CD4-positive, alpha-beta T cell treated with Interleukin-1 beta for 1 hour (primary cell): ENCODE results near the gene PHPT1.
"Not testable (repeated sequence)": the region's sequence is repeated elsewhere in the genome, so short reads cannot be mapped to it uniquely, and the experiment has no call there.

ENCODE experiments used
- DNase-seq, 2 donors: peaks; one replicate each; pipeline ENCODE4 v3.0.0-alpha.2; 2020 to 2022

Gene PHPT1

GRCh38 chr9:136837856-136838277, 11.3 kb upstream of the PHPT1 start:
- DNase-seq = not testable (repeated sequence)

- no peak for DNase-seq
These were observed 10.6 kb upstream of the PHPT1 start for GRCh38 chr9:136838314-136839228.

- no peak for DNase-seq
These were observed 9.7 kb upstream of the PHPT1 start for GRCh38 chr9:136839229-136840139.

- DNase-seq = no peak
These were observed 8.9 kb upstream of the PHPT1 start for GRCh38 chr9:136840140-136840876.

- no peak for DNase-seq
These were observed 8.1 kb upstream of the PHPT1 start for GRCh38 chr9:136840877-136841645.

GRCh38 chr9:136841646-136842379, 7.4 kb upstream of the PHPT1 start:
- not testable (repeated sequence) for DNase-seq

GRCh38 chr9:136842380-136842948, 6.7 kb upstream of the PHPT1 start, which contains the start of gene AJM1:
AJM1 (plus strand) TSS chr9:136842478; CDS start chr9:136844415, 1,937 bp downstream.
- DNase-seq = peak; percentile 81 to 85

GRCh38 chr9:136843159-136843800, 5.9 kb upstream of the PHPT1 start:
- DNase-seq = not testable (repeated sequence)

- peak; percentile 56 to 64 for DNase-seq
These were observed 5.1 kb upstream of the PHPT1 start for GRCh38 chr9:136843801-136844740.

- no peak for DNase-seq
These were observed 4.3 kb upstream of the PHPT1 start for GRCh38 chr9:136844761-136845464.

GRCh38 chr9:136845465-136846260, 3.5 kb upstream of the PHPT1 start:
- no peak for DNase-seq

- no peak for DNase-seq
These were observed 2.7 kb upstream of the PHPT1 start for GRCh38 chr9:136846376-136847087.

- no peak for DNase-seq
These were observed 2.0 kb upstream of the PHPT1 start for GRCh38 chr9:136847088-136847825.

- DNase-seq = peak; percentile 71 to 75
These were observed 1.3 kb upstream of the PHPT1 start for GRCh38 chr9:136847826-136848392.

GRCh38 chr9:136848393-136849037, 694 bp upstream of the PHPT1 start:
- peak in 1 of 2 donors; percentile 39 for DNase-seq
